Activated CD4-positive, alpha-beta T cell treated with anti-CD3 and anti-CD28 coated beads, Interleukin-2, Interleukin-6, amounts not matched to agents 100 ng/mL and 50 ng/mL, durations not matched to agents 16 hours and 8 hours (primary cell): ENCODE measurements around the gene RNF214.
"Not testable (repeated sequence)": the region's sequence is repeated elsewhere in the genome, so short reads cannot be mapped to it uniquely, and the experiment has no call there.

Experiments
- DNase-seq: peaks from one replicate; pipeline ENCODE4 v3.0.0-alpha.2; 2020

Gene RNF214

GRCh38 chr11:117198613-117199012, 33.9 kb upstream of the RNF214 start:
- no peak for DNase-seq

GRCh38 chr11:117199053-117199915, 33.2 kb upstream of the RNF214 start, which contains the start of gene TAGLN:
TSS of gene TAGLN (plus strand) at chr11:117199370. CDS start at chr11:117203014, 3,644 bp downstream.
- DNase-seq: no peak

- DNase-seq: no peak
Observed at GRCh38 chr11:117199916-117200812, 32.3 kb upstream of the RNF214 start.

GRCh38 chr11:117200813-117201657, 31.4 kb upstream of the RNF214 start:
- DNase-seq: no peak

- DNase-seq: no peak
Observed at GRCh38 chr11:117201658-117202305, 30.7 kb upstream of the RNF214 start.

- no peak for DNase-seq
Observed at GRCh38 chr11:117202386-117203068, 29.9 kb upstream of the RNF214 start.

- DNase-seq: no peak
Observed at GRCh38 chr11:117203069-117203407, 29.4 kb upstream of the RNF214 start.

- no peak for DNase-seq
Observed at GRCh38 chr11:117204283-117205080, 28.0 kb upstream of the RNF214 start.

- no peak for DNase-seq
Observed at GRCh38 chr11:117205211-117205818, 27.2 kb upstream of the RNF214 start.

GRCh38 chr11:117206111-117206510, 26.4 kb upstream of the RNF214 start:
- not testable (repeated sequence) for DNase-seq

- not testable (repeated sequence) for DNase-seq
Observed at GRCh38 chr11:117206859-117207258, 25.6 kb upstream of the RNF214 start.

- not testable (repeated sequence) for DNase-seq
Observed at GRCh38 chr11:117207481-117207880, 25.0 kb upstream of the RNF214 start.

- not testable (repeated sequence) for DNase-seq
Observed at GRCh38 chr11:117208710-117209109, 23.8 kb upstream of the RNF214 start.

- DNase-seq: not testable (repeated sequence)
Observed at GRCh38 chr11:117209351-117210125, 22.9 kb upstream of the RNF214 start.

GRCh38 chr11:117210620-117211019, 21.9 kb upstream of the RNF214 start:
- DNase-seq: no peak

- no peak for DNase-seq
Observed at GRCh38 chr11:117212697-117213355, 19.6 kb upstream of the RNF214 start.

- DNase-seq: no peak
Observed at GRCh38 chr11:117214404-117215110, 17.9 kb upstream of the RNF214 start.
